Esophagus squamous epithelium (tissue), 4 donors: ENCODE data around the gene ABHD13.

ENCODE experiments used
- POLR2A ChIP-seq, 4 donors: fragments of 450-650 bp; IDR thresholded peaks; one replicate each; pipeline ENCODE4 v1.6.1; 2017; ENCODE audit warnings: antibody characterized with exemption in 4 of 4, mild to moderate bottlenecking in 4 of 4, moderate library complexity in 3 of 4
- TF ChIP-seq, protein P1 (sequence below), 6 experiments: fragments of 450-650 bp in 4 of 6; fragments of 200-600 bp in 2 of 6; sonication (generic) in 2 of 6; IDR thresholded peaks; one replicate each; pipeline ENCODE4 v1.5.1; 2016 to 2019; ENCODE audit warnings: antibody characterized with exemption in 6 of 6, mild to moderate bottlenecking in 4 of 6, moderate library complexity in 4 of 6

DNA sequence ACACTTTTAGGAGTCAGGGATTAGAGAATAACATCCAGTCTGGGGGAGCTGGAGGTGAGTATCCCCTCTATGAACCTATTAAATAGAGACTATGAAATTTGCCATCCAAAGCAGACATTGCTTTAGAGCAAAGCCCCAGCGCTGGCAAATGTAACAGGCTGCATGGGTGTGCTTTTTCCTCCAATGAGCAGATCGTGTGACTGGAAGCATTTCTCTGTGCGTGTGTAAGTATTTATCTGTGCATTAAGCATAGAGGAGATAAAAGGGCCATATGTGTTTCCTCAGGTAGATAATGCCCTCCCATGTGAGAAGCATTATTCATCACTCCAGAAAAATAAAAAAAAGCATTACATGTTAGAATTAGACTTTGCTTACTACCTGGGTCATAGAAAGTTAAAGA, 52.2 kb downstream of the ABHD13 start:
- TF ChIP-seq, protein P1, sequence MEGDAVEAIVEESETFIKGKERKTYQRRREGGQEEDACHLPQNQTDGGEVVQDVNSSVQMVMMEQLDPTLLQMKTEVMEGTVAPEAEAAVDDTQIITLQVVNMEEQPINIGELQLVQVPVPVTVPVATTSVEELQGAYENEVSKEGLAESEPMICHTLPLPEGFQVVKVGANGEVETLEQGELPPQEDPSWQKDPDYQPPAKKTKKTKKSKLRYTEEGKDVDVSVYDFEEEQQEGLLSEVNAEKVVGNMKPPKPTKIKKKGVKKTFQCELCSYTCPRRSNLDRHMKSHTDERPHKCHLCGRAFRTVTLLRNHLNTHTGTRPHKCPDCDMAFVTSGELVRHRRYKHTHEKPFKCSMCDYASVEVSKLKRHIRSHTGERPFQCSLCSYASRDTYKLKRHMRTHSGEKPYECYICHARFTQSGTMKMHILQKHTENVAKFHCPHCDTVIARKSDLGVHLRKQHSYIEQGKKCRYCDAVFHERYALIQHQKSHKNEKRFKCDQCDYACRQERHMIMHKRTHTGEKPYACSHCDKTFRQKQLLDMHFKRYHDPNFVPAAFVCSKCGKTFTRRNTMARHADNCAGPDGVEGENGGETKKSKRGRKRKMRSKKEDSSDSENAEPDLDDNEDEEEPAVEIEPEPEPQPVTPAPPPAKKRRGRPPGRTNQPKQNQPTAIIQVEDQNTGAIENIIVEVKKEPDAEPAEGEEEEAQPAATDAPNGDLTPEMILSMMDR (IDR thresholded peaks at IDR 0.05) = no peak
- TF ChIP-seq POLR2A (IDR thresholded peaks at IDR 0.05) = no peak
